Endodermal cell (in vitro differentiated cells): ENCODE data around the gene TRABD. TPM values are rescaled to one million over a fixed set of nuclear protein-coding genes. Genes with fewer than 3 reads are reported as not detected.

Source experiments
- DNase-seq: peaks from one replicate; pipeline ENCODE4 v3.0.0-alpha.2; 2017
- H3K27ac ChIP-seq: 2 replicates; pipeline ENCODE4 v1.5.1; 2013; ENCODE audit warnings: mild to moderate bottlenecking, low read depth, low read length, moderate library complexity
- H3K27me3 ChIP-seq: 2 replicates; pipeline ENCODE4 v1.6.1; 2013; ENCODE audit warnings: mild to moderate bottlenecking, low read length, moderate library complexity; ENCODE audit not compliant: insufficient read depth, control insufficient read depth, poor library complexity, severe bottlenecking
- H3K36me3 ChIP-seq: 2 replicates; pipeline ENCODE4 v1.7.0; 2013; ENCODE audit warnings: mild to moderate bottlenecking, low read length, moderate library complexity; ENCODE audit not compliant: control insufficient read depth, insufficient read depth
- H3K4me1 ChIP-seq: one replicate; pipeline ENCODE4 v1.7.0; 2013; ENCODE audit warnings: low read length; ENCODE audit not compliant: control insufficient read depth, insufficient read depth
- H3K4me3 ChIP-seq: 2 replicates; pipeline ENCODE4 v1.5.1; 2013; ENCODE audit warnings: mild to moderate bottlenecking, low read length, moderate library complexity
- H3K9ac ChIP-seq: 2 replicates; pipeline ENCODE4 v1.6.1; 2013; ENCODE audit warnings: mild to moderate bottlenecking, low read length, moderate library complexity; ENCODE audit not compliant: poor library complexity, severe bottlenecking; ENCODE audit errors: extremely low read depth
- H3K9me3 ChIP-seq: 2 replicates; pipeline ENCODE4 v1.6.1; 2013; ENCODE audit warnings: mild to moderate bottlenecking, low read length, moderate library complexity; ENCODE audit not compliant: control insufficient read depth
- H3K27ac Mint-ChIP-seq: 2 replicates; pipeline ENCODE4 v1.8.0; 2020; ENCODE audit warnings: mixed read lengths
- H3K27me3 Mint-ChIP-seq: 2 replicates; pipeline ENCODE4 v1.8.0; 2021; ENCODE audit warnings: mild to moderate bottlenecking, mixed read lengths; ENCODE audit not compliant: insufficient read depth
- H3K36me3 Mint-ChIP-seq: 2 replicates; pipeline ENCODE4 v1.8.0; 2020; ENCODE audit warnings: low read depth, mixed read lengths
- H3K4me1 Mint-ChIP-seq: 2 replicates; pipeline ENCODE4 v1.8.0; 2020; ENCODE audit warnings: mixed read lengths
- H3K4me3 Mint-ChIP-seq: 2 replicates; pipeline ENCODE4 v1.8.0; 2020; ENCODE audit warnings: mild to moderate bottlenecking, moderate library complexity, mixed read lengths
- H3K9me3 Mint-ChIP-seq: 2 replicates; pipeline ENCODE4 v1.8.0; 2020; ENCODE audit warnings: mild to moderate bottlenecking, mixed read lengths
- CTCF ChIP-seq: fragments of 200-600 bp; sonication (generic); conservative IDR thresholded peaks from 2 replicates; pipeline ENCODE4 v1.5.0; 2021; ENCODE audit warnings: antibody characterized with exemption, mild to moderate bottlenecking
- WGBS, 2 experiments: methylation state at CpG; one replicate each; pipeline versions ENCODE4 v1.1.5 to v1.1.7; 2013; ENCODE audit warnings: missing lambda C conversion rate in 2 of 2, mixed read lengths in 1 of 2; ENCODE audit not compliant: insufficient coverage in 1 of 2, insufficient read length in 1 of 2; 5-methylcytosine and 5-hydroxymethylcytosine counted together
- total RNA-seq, 2 donors: library from RNA; stranded (reverse); fragmentation: NEBNext Ultra II Directional in 1 of 2; extraction: Animal tissue kit (Norgen Biotek cat#: 25700) in 1 of 2; gene quantifications; 2 replicates in 1 of 2; 3 replicates in 1 of 2; pipeline ENCODE4 v1.2.1, GENCODE V29; 2021

TRABD gene
- total RNA-seq, 2 donors from 2014 or later, result 49.6 to 56.4 TPM

- Histone ChIP-seq H3K27me3 (no peaks in the 10 kb centered on the region), H3K9me3 (no peaks in the 10 kb centered on the region), H3K4me1 (no peaks in the 10 kb centered on the region), H3K36me3 (no peaks in the 10 kb centered on the region), H3K9ac (no peak overlapping the region), H3K4me3 (no peak overlapping the region), H3K27ac (no peak overlapping the region)
- H3K9me3 Mint-ChIP-seq, result no peaks in the 10 kb centered on the region
- WGBS, 2 experiments, result 94 to 99% methylated on average over 18 to 27 of the region's 27 CpGs
- H3K36me3 Mint-ChIP-seq, result peaks cover 11% of the 10 kb centered on the region
- no peak for DNase-seq
- H3K27ac Mint-ChIP-seq, result no peak overlapping the region
- H3K27me3 Mint-ChIP-seq, result peaks cover 3% of the 10 kb centered on the region
- no peak overlapping the region for H3K4me3 Mint-ChIP-seq
- no peak for TF ChIP-seq CTCF
- H3K4me1 Mint-ChIP-seq, result no peaks in the 10 kb centered on the region
Observed at GRCh38 chr22:50180727-50181521, 4.8 kb upstream of the TRABD start.

GRCh38 chr22:50182176-50183081 is 3.3 kb upstream of the TRABD start:
- Mint-ChIP-seq H3K4me1 (no peaks in the 10 kb centered on the region), H3K27ac (no peak overlapping the region), H3K4me3 (no peak overlapping the region), H3K9me3 (no peaks in the 10 kb centered on the region), H3K36me3 (peaks cover 8% of the 10 kb centered on the region), H3K27me3 (peaks cover 3% of the 10 kb centered on the region)
- H3K4me1 ChIP-seq, result peaks cover 4% of the 10 kb centered on the region
- H3K9me3 ChIP-seq, result no peaks in the 10 kb centered on the region
- H3K36me3 ChIP-seq, result no peaks in the 10 kb centered on the region
- H3K9ac ChIP-seq, result no peak overlapping the region
- TF ChIP-seq CTCF, result no peak
- WGBS, 2 experiments, result 91 to 94% methylated on average over 21 to 31 of the region's 31 CpGs
- H3K4me3 ChIP-seq, result no peak overlapping the region
- no peak overlapping the region for H3K27ac ChIP-seq
- H3K27me3 ChIP-seq, result no peaks in the 10 kb centered on the region
- no peak for DNase-seq

GRCh38 chr22:50183141-50183971 is 2.4 kb upstream of the TRABD start:
- H3K4me1 Mint-ChIP-seq, result no peaks in the 10 kb centered on the region
- no peak for DNase-seq
- Histone ChIP-seq H3K9ac (no peak overlapping the region), H3K9me3 (no peaks in the 10 kb centered on the region), H3K27ac (no peak overlapping the region), H3K27me3 (no peaks in the 10 kb centered on the region), H3K36me3 (no peaks in the 10 kb centered on the region), H3K4me1 (peaks cover 4% of the 10 kb centered on the region), H3K4me3 (no peak overlapping the region)
- TF ChIP-seq CTCF, result no peak
- no peak overlapping the region for H3K4me3 Mint-ChIP-seq
- no peaks in the 10 kb centered on the region for H3K9me3 Mint-ChIP-seq
- peaks cover 6% of the 10 kb centered on the region for H3K36me3 Mint-ChIP-seq
- peaks cover 3% of the 10 kb centered on the region for H3K27me3 Mint-ChIP-seq
- WGBS, 2 experiments, result 90 to 96% methylated on average over 14 to 19 of the region's 19 CpGs
- H3K27ac Mint-ChIP-seq, result no peak overlapping the region
